H7 (cell line): ENCODE data around the gene PTPRG. TPM values are rescaled to one million over a fixed set of nuclear protein-coding genes. Genes with fewer than 3 reads are reported as not detected.
A peak's percentile ranks its signal among the peaks of the same experiment; 100 is the strongest.

Experiments
- DNase-seq: peaks from one replicate; pipeline ENCODE4 v3.0.0; 2012
- H3K27me3 ChIP-seq: 2 replicates; pipeline ENCODE4 v1.6.0; 2011; ENCODE audit warnings: mild to moderate bottlenecking, low read length; ENCODE audit not compliant: control insufficient read depth, insufficient read depth
- H3K36me3 ChIP-seq: replicated peaks from 2 replicates; pipeline ENCODE4 v1.5.1; 2011; ENCODE audit warnings: low read length; ENCODE audit not compliant: control insufficient read depth, insufficient read depth
- H3K4me3 ChIP-seq: 2 replicates; pipeline ENCODE4 v1.5.1; 2011; ENCODE audit warnings: low read depth, mild to moderate bottlenecking, control low read depth, low read length, moderate library complexity; ENCODE audit not compliant: insufficient read depth
- total RNA-seq: library from RNA; depleted of rRNA; stranded (reverse); fragments of >200 nt; shearing (Covaris generic); gene quantifications from 2 replicates; pipeline ENCODE4 v1.2.3, GENCODE V29; 2014

The PTPRG gene
- total RNA-seq, 1 experiment from 2014 or later, result 54.4 TPM

DNA sequence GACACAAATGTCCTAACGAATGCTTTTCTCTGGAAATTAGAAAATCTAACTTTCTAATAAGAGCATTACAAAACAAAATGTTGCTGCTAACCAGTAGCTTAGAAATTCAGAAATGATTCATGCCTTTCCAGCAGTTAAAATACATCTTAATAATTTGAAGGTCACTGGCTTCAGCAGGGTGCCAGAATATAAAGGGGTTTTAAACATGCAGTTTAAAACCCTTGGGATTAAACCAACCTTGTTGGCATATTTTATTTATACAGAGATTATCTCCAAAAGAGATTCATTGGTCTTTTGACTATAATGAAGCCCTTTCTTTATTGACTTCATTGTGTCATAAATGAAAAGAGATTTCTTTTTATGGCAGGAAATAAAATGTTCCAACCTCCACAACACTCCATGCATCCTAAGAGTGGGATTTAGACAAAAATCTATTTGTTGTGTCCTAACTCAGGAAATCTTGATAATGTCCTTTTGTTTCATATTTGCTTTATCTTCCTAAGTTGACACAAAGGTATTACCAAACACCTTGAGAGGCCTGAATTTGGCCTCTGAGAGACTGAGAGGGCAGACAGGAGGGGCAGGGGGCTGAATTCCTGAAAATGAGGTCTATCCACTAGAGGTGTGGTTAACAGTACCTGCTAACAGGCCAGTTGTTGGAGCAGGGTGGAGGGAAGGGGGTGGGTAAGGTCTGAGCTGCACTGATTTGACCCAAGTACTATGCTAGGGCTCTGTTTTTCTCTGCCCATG is 687.5 kb downstream of the PTPRG start:
- no peaks in the 10 kb centered on the region for H3K27me3 ChIP-seq
- no peak overlapping the region for H3K4me3 ChIP-seq
- H3K36me3 ChIP-seq, result no peaks in the 10 kb centered on the region
- DNase-seq, result peak; percentile 7

DNA sequence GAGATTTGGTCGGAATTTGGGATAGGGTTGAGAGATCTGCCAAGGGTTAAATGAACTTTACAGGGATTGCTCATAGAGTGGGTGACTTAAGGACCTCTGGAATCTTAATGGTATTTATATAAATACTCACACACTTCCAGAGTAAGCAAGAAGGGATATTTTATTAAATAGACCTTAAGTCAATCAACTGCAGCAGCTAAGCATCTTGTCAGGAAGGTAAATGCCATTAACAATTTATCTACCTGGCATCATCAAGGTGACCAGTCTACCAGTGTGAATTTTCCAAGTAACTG is 688.1 kb downstream of the PTPRG start:
- Histone ChIP-seq H3K4me3 (no peak overlapping the region), H3K36me3 (no peaks in the 10 kb centered on the region)

DNA sequence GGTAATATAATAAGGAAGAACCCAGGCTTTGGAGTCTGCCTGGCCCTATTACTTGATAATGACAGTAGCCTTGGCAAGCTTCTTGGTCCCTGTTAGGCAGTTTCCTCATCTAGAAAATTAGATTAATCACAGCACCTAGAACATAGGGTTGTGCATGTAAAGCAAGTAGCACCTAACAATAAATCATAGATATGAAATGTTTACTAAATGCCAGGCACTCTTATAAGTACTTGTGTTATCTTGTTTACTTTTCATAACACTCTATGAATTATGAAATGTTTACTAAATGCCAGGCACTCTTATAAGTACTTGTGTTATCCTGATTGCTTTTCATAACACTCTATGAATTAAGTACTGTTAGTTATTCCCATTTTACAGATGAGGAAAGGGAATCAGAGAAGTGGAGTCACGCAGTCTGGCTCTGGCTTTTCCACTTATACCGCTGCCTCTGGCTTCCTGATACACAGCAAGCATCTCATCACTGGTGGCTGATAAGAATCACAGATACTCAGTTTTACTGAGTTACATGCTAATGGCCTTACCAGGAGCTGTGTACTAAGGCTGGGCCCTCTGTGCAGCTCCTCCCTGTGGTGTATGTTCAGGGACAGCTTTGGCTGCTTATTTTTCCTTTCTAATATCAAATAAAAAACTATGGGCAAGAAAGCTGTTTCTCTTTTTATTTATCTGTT is 688.6 kb downstream of the PTPRG start:
- Histone ChIP-seq H3K36me3 (no peaks in the 10 kb centered on the region), H3K27me3 (no peaks in the 10 kb centered on the region)
- no peak for DNase-seq

More for the DNA sequence above, 688.1 kb downstream of the PTPRG start:
- DNase-seq, result no peak
- H3K27me3 ChIP-seq, result no peaks in the 10 kb centered on the region

DNA sequence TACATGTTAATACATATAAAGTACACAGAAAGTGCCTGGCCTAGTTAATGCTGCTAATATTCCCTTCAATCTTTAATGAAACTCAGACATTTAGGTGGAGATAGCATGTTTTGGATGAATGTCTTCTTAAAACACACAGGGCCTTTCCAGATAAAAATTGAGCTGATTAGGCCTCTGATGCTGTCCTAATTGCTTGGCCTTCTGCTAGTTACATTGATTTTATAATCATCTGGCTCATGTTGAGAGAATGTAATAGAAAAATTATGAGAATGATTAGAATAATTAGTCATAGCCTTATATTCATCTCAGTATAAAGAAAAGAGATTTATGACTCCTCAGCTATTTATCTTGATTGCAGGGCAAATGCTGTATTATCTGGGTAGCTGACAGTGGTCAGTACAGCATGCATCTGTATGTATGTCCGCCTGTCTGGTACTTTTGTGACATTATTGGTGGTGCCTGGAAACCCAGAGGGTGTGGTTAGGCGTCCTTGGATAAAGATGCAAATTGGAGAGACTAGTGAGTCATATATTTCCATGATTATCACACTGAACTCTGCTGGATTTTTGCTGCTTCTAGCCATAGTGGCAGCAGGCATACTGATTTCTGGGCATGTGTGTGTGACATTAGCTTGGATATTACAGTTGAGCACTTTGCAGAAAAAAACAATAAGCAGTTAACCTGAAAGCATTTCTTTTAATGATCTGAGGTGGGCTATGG is 691.2 kb downstream of the PTPRG start:
- no peak for DNase-seq
- Histone ChIP-seq H3K4me3 (no peak overlapping the region), H3K27me3 (no peaks in the 10 kb centered on the region), H3K36me3 (peaks cover 2% of the 10 kb centered on the region)

More for the DNA sequence above, 688.6 kb downstream of the PTPRG start:
- no peak overlapping the region for H3K4me3 ChIP-seq

DNA sequence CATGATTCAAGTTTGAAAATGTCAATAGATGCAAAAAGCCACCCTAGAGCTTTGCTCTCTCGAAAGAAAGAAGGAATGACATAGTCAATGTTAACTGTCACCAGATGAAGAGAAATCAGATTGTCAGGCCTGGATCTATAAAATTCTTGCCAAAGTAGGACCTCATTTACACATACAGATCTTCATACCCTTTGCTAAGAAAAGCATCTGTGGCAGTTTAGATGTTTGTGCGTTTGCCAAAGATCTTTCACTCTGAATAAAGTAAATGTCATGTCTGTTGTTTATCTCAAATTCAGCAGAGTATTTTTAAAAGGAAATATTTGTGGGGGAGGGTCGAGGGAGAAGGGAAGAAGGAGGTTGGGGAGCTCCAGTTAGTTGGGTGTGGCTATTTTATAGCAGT is 692.6 kb downstream of the PTPRG start:
- Histone ChIP-seq H3K27me3 (no peaks in the 10 kb centered on the region), H3K36me3 (peaks cover 2% of the 10 kb centered on the region)
- no peak for DNase-seq

DNA sequence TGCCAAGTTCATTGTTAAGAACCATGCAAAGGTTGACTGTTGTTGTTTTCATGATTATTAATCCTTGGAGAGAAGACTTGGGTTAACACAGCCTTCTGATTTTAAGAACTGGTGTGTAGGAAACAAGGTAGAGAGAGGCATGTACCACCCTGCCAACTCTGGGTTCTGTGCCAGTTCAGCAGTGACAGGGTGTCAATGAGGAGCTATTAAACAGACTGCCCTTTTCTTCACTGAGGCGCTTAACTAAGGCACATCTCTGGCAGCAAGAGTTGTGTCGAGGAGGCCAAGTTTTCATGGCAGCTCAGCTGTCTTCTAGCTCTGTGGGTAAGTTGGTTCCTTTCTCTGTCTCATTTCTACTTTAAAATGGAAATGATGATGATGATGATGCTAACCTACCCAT is 694.4 kb downstream of the PTPRG start:
- Histone ChIP-seq H3K36me3 (peaks cover 2% of the 10 kb centered on the region), H3K27me3 (no peaks in the 10 kb centered on the region), H3K4me3 (no peak overlapping the region)
- DNase-seq, result no peak

More for the DNA sequence above, 692.6 kb downstream of the PTPRG start:
- no peak overlapping the region for H3K4me3 ChIP-seq

DNA sequence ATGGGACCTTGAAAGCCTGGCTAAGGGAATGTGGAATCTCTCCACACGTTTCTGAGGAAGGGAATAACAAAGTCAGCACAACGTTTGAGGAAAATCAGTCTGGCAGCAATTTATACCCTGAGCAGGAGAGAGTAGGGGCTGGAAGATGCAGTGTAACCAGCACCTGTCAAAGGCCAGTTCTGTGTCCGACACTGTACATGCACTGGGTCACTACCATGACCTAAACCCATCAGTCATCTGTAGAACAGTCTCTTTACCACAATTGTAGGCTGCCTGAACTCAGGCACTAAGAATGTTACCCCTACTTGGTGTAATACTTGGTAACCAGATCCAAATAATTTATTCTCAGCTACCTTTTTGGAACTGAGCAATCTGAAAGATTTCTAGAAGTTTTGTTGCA is 698.6 kb downstream of the PTPRG start:
- no peak overlapping the region for H3K4me3 ChIP-seq
- DNase-seq, result no peak
- H3K27me3 ChIP-seq, result no peaks in the 10 kb centered on the region
- peaks cover 4% of the 10 kb centered on the region for H3K36me3 ChIP-seq

DNA sequence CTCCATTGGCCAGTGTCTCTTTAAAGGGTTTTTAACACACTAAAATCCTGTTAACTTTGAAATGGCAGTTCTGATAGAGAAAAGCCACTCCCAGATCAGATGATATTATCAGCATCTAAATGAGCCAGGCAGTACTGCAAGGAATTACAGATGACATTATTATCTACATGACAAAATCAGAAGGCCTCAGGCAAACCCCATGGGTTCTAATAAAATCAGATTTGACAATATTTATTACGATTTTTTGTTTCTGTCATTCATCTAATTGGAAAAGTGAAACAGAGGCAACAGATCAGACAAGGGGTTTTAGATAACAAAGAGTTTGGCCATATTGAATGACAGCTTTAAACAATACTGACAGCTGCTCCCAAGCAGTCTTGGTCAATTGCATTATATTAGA is 699.3 kb downstream of the PTPRG start:
- Histone ChIP-seq H3K27me3 (no peaks in the 10 kb centered on the region), H3K36me3 (peaks cover 2% of the 10 kb centered on the region; the same call in 1 of the 2 replicates), H3K4me3 (no peak overlapping the region)
- DNase-seq, result no peak

DNA sequence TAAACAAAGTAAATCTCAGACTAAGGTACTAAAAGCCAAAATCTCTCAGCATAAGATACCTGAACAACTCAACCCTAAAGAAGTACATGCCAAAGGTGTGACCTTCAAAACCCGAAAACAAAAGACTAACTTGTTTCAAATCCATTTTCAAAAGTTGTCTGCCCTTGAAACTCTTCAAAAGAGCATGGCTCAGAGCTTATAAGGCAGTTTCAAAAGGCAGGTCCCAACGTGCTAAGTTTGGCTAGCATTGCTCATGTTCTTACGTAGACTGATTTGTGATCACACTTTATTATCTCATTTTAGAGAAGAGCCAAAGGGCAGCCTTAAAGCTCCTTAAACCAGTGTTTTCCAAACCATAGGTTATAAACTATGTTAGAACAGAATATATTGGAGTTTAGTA is 699.8 kb downstream of the PTPRG start:
- Histone ChIP-seq H3K4me3 (no peak overlapping the region), H3K27me3 (no peaks in the 10 kb centered on the region), H3K36me3 (peaks cover 2% of the 10 kb centered on the region; the same call in 1 of the 2 replicates)
- no peak for DNase-seq

DNA sequence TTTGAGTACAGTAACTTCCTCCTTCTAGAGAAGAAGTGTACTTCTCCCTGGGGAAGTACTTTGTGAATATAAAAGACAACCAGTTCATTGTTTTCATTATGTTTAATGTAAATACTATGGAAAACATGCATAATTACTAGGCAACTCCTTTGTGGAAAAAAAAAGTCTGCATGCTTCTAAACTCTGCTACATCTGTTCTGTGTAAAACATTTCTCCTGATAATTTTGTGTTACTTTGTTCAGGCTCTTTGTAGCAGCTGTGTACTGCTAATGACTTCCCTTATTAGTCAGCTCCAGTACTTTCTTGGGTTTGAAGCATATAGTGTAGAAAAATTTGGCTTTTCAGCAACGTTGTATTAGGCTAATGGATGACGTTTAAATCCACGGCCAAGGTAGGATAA is 700.4 kb downstream of the PTPRG start:
- H3K36me3 ChIP-seq, result peaks cover 2% of the 10 kb centered on the region; the same call in 1 of the 2 replicates
- no peak overlapping the region for H3K4me3 ChIP-seq
- DNase-seq, result no peak
- no peaks in the 10 kb centered on the region for H3K27me3 ChIP-seq

DNA sequence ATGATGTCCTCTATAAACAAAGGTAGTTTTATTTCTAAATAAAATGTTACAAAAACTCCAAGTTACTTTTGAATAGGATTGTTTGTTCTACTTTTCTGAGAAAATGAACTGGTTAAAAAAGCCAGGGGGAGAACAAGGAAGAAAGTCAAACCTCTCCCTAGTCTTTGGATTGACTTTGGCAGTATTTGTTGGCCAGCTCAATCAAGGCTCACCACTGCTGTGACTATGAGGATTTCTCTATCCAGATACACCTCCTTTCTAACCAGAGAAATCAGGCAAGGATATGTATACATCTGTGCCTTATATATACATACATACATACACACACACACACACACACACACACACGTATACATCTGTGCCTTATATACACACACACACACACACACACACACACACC is 704.2 kb downstream of the PTPRG start:
- Histone ChIP-seq H3K4me3 (no peak overlapping the region), H3K36me3 (peaks cover 2% of the 10 kb centered on the region; the same call in 1 of the 2 replicates), H3K27me3 (no peaks in the 10 kb centered on the region)
- DNase-seq, result no peak

DNA sequence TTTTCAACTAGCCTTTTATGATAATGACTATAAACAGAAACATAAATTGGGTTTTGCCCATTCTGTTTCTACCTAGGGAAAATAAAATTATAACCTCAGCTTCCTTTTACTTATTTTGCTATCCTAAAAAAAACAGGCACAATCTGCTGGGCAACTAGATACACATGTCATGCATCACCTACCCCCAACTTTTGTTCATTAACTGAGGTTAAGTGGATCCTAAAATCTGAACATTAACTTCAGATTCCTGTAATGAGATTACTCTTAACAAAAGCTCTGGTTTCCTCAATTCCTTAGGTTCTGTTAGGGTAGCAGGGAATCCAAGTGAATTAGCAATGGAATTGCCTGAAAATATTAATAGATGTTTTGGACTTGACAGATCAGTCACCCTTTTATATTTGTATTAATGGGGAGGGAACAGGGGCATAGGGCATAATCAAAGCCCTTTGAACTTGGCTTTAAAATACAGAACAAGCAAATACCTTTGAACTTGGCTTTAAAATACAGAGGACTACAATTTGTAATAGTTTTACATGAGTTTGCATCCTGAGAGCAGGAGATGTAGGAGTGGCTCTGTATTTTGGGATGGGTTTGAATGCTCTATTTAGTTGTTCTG is 705.4 kb downstream of the PTPRG start:
- H3K27me3 ChIP-seq, result no peaks in the 10 kb centered on the region
- no peak overlapping the region for H3K4me3 ChIP-seq
- H3K36me3 ChIP-seq, result peaks cover 4% of the 10 kb centered on the region; the same call in 1 of the 2 replicates
- DNase-seq, result no peak

DNA sequence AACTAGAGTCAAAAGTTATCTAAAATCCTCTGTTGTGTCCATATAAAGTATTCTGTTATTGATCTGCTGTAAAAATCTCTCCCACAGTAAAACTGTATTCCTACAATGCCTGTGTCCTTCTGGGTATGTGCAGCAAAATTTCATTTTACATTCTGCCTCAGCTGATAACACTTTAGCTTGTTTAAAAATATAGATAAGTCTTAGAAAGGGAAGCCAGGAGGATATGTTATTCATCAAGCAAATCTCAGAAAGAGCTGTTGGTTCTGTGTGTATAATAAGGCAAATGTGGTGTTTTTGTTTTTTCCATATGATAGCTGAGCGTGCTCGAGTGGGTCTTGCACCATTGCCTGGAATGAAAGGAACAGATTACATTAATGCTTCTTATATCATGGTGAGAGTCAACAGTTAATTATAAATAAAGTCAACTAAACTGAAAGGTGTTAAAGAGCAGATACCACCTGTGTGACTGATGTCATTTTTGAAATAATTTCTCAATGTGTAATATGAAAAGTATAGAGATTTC is 715.3 kb downstream of the PTPRG start:
- no peak for DNase-seq
- no peaks in the 10 kb centered on the region for H3K27me3 ChIP-seq
- peaks cover 3% of the 10 kb centered on the region for H3K36me3 ChIP-seq
- H3K4me3 ChIP-seq, result no peak overlapping the region

DNA sequence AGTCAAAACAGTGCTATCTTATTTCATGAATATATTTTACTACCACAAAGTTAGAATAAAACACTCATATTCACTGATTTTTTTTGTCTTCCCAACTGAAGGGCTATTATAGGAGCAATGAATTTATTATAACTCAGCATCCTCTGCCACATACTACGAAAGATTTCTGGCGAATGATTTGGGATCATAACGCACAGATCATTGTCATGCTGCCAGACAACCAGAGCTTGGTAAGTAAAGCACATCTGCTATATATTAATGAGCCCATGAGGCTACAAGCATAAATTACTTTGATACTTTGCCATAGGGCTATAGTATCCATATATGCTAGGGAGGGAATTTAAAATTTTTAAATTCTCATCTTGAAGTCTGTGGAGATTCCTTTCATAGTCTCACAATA is 716.1 kb downstream of the PTPRG start:
- no peak overlapping the region for H3K4me3 ChIP-seq
- DNase-seq, result no peak
- H3K27me3 ChIP-seq, result no peaks in the 10 kb centered on the region
- H3K36me3 ChIP-seq, result peaks cover 3% of the 10 kb centered on the region
